ENCODE results near the gene STAC2.
"Not testable (repeated sequence)": the region's sequence is repeated elsewhere in the genome, so short reads cannot be mapped to it uniquely, and the experiment has no call there.

Gene STAC2

GRCh38 chr17:39186481-39187002, 39.2 kb downstream of the STAC2 start:
- DNase-seq = no peak

- no peak for DNase-seq
Observed at GRCh38 chr17:39183720-39184119, 42.0 kb downstream of the STAC2 start.

GRCh38 chr17:39183045-39183444, 42.7 kb downstream of the STAC2 start:
- no peak for DNase-seq

- DNase-seq = no peak
Observed at GRCh38 chr17:39181303-39181702, 44.4 kb downstream of the STAC2 start.

GRCh38 chr17:39178536-39178935, 47.2 kb downstream of the STAC2 start:
- DNase-seq = no peak

- DNase-seq = no peak
Observed at GRCh38 chr17:39177256-39177655, 48.5 kb downstream of the STAC2 start.

GRCh38 chr17:39175695-39176093, 50.1 kb downstream of the STAC2 start:
- no peak for DNase-seq

GRCh38 chr17:39174920-39175694, 50.6 kb downstream of the STAC2 start:
- peak; percentile 80 to 82 for DNase-seq

GRCh38 chr17:39173526-39174274, 52.0 kb downstream of the STAC2 start:
- DNase-seq = no peak

GRCh38 chr17:39173080-39173479, 52.7 kb downstream of the STAC2 start:
- DNase-seq = no peak

GRCh38 chr17:39171933-39172332, 53.8 kb downstream of the STAC2 start:
- DNase-seq = no peak

GRCh38 chr17:39170558-39170957, 55.2 kb downstream of the STAC2 start:
- DNase-seq = no peak

GRCh38 chr17:39170109-39170508, 55.6 kb downstream of the STAC2 start:
- DNase-seq = no peak

GRCh38 chr17:39169518-39169917, 56.2 kb downstream of the STAC2 start:
- no peak for DNase-seq

- no peak for DNase-seq
Observed at GRCh38 chr17:39169101-39169500, 56.6 kb downstream of the STAC2 start.

GRCh38 chr17:39168503-39168902, 57.2 kb downstream of the STAC2 start:
- DNase-seq = not testable (repeated sequence)

GRCh38 chr17:39167476-39167875, 58.3 kb downstream of the STAC2 start:
- no peak for DNase-seq

GRCh38 chr17:39166437-39167335, 59.1 kb downstream of the STAC2 start:
- DNase-seq = no peak

- no peak for DNase-seq
Observed at GRCh38 chr17:39165841-39166349, 59.9 kb downstream of the STAC2 start, which contains the start of gene ARL5C. ARL5C (minus strand) TSS chr17:39166161; CDS start chr17:39165760, 401 bp downstream.

- DNase-seq = no peak
Observed at GRCh38 chr17:39165178-39165840, 60.4 kb downstream of the STAC2 start.

GRCh38 chr17:39164675-39165143, 61.0 kb downstream of the STAC2 start:
- peak; percentile 82 for DNase-seq

GRCh38 chr17:39161962-39162361, 63.8 kb downstream of the STAC2 start:
- no peak for DNase-seq

Data from stimulated activated CD4-positive, alpha-beta T cell treated with anti-CD3 and anti-CD28 coated beads, Interleukin-2, amount 100 ng/mL, for 24 hours (primary cell).